Choroid plexus epithelial cell (primary cell): ENCODE results near the gene RASGRP3.

Source experiments
- DNase-seq: peaks from one replicate; pipeline ENCODE4 v3.0.0-alpha.2; 2010; ENCODE audit warnings: low read depth
- H3K4me3 ChIP-seq: 2 replicates; pipeline ENCODE4 v1.5.1; 2011; ENCODE audit warnings: low read depth, mild to moderate bottlenecking, control low read depth, low read length, moderate library complexity
- TF ChIP-seq, protein P1 (sequence below): conservative IDR thresholded peaks from 2 replicates; pipeline ENCODE4 v1.5.1; 2011; ENCODE audit warnings: low read depth, mild to moderate bottlenecking, control low read depth, inconsistent platforms, low read length, moderate library complexity

Gene RASGRP3

DNA sequence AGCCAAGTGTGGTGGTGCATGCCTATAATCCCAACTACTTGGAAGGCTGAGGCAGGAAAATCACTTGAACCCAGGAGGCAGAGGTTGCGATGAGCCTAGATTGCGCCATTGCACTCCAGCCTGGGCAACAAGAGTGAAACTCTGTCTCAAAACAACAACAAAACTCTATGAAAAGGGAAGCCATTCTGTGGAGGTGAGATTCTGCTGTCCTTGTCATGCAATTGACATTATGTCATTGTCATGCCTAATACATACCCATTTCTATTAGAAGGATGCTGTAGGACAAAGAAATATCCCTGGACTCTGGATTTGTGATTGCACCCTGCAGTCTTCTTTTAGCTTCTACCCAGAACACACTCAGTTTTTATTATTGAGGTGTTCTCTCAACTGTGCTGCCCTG is 8.6 kb downstream of the RASGRP3 start:
- TF ChIP-seq, protein P1, sequence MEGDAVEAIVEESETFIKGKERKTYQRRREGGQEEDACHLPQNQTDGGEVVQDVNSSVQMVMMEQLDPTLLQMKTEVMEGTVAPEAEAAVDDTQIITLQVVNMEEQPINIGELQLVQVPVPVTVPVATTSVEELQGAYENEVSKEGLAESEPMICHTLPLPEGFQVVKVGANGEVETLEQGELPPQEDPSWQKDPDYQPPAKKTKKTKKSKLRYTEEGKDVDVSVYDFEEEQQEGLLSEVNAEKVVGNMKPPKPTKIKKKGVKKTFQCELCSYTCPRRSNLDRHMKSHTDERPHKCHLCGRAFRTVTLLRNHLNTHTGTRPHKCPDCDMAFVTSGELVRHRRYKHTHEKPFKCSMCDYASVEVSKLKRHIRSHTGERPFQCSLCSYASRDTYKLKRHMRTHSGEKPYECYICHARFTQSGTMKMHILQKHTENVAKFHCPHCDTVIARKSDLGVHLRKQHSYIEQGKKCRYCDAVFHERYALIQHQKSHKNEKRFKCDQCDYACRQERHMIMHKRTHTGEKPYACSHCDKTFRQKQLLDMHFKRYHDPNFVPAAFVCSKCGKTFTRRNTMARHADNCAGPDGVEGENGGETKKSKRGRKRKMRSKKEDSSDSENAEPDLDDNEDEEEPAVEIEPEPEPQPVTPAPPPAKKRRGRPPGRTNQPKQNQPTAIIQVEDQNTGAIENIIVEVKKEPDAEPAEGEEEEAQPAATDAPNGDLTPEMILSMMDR: no peak
- no peak for DNase-seq
- no peak overlapping the region for H3K4me3 ChIP-seq

DNA sequence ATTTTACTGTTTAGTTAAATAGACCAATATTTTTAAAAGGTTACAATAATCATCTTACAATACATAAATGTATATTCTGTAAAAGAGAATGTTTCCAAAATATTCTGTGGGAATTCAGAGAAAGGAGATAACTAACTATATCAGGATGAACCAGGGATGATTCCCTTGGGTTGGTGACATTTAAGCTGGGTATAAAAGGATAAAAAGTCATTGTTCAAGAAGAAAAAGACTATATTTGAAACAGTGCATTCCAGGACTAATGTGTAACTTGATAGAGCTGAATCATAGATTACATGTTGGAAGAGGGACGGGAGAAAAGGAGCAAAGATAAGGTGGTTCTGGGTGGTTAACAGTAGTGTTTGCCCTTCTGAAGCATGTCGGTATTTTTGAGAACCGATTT is 10.1 kb downstream of the RASGRP3 start:
- H3K4me3 ChIP-seq: no peak overlapping the region
- DNase-seq: no peak
- TF ChIP-seq, protein P1: no peak

DNA sequence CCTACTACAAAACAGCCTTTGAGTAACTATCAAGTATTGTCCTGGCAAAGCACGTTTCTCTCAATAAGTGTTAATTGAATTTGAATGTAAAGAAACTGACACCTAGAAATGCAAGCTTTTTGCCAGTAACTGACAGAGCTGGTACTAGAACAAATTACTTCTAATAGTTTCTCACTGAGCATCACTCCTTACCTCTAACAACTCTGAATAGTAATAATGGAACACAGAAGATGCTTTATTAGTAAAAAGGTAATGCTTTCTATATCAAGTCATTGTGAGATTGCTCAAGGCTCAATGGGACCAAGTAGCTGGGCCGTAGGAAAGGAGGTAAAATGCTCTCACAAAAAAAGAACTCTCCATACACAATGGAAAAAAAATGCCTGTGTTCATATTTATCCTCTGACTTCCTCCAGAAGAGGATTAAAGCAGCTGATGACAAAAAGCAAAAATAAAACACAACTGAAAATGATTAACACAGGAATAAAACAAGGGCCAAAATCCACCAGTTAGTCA is 11.8 kb downstream of the RASGRP3 start:
- no peak overlapping the region for H3K4me3 ChIP-seq
- no peak for DNase-seq
- TF ChIP-seq, protein P1: no peak

DNA sequence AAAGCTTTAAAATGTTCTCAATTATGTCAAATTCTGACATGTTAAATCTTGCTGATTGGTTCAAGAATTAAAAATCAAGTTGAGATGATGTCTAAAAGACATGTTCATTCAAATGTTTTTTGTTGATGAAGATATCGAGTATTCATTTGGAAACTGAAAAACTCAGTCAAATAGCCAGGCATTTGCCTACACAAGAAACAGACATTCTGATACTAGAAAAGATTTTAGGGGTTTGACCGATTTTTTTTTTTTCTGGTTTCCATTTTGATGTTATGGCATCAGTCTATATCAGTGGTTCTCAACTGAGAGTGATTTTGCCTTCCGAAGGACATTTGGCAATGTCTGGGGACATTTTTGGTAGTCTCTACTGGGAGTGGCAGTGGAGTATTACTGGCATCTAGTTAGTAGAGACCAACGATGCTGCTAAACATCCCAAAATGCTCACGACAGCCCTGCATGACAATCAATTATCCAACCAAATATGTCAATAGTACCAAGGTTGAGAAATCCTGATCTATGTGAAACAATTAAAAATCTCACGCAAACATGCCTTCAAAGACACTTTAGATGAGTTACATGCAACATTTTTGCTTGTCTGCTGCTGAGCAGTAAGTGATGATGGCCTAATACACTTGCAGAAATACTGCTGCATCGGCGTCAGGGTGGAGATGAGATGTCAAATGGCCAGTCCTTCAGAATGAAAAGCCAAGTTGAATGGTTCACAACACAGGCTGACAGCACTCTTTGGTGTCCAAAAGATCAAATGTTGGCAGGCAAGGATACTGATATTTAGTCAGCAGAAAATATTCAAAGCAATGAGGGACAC is 12.5 kb downstream of the RASGRP3 start:
- DNase-seq: no peak
- TF ChIP-seq, protein P1: no peak
- H3K4me3 ChIP-seq: no peak overlapping the region

DNA sequence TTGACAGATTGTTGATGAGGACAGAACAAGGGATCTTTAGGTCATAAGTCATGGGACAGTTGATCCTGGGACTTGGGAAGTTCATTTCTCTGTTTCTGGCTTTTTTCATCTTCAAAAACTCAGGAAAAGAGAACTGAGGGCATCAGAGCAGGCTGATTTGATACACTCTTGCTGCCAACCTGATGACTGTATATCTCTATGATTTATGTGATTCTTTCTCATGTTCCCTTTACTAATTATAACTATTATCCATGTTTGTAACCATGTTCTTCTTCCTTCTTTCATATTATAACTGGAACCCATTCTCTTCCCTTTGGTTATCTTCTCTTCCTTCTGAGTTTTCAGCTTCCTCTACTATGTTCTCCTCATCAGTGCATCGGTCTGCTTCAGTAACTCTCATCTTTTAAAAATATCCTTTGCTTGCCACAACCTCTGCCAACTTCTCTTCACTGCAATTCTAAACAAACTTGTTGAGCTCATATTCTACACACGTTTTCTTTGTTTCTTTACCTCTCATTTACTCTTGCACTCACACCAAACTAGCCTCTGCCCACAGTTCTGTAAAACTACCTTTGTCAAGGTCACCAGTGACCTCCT is 13.5 kb downstream of the RASGRP3 start:
- no peak overlapping the region for H3K4me3 ChIP-seq
- DNase-seq: no peak
- TF ChIP-seq, protein P1: no peak

DNA sequence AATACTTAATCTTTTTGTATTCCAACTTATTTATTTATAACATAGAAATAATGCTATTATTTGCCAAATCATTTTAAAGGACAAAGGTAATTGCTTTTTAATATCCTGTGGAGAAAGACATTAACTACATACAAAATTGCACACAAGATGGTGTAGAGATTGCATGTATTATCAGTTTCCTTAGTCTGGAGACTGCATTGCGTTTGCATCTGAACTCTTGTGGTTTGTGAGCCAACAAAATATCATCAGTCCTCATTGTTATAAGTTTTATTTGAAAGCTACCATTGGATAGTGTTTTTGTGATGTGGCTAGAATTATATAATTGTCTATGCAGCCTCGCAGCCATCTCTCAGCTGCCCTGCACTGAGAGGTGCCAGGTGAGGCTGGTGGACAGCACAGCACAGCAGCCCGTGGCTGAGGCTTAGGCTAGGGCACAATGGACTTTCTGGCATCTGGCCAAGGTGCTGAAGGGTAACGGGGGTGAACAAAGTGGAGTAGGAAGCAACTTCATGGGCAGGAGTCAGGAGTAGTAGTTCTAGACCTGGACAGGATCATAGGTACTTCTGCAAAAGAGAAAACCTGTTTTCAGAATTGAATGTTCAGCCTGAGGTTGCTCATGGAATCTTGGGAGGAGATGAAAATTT is 15.1 kb downstream of the RASGRP3 start:
- TF ChIP-seq, protein P1: no peak
- H3K4me3 ChIP-seq: no peak overlapping the region
- no peak for DNase-seq
